AG04449 (cell line): ENCODE measurements around the gene BRF1.
"Not testable (repeated sequence)": the region's sequence is repeated elsewhere in the genome, so short reads cannot be mapped to it uniquely, and the experiment has no call there.

Experiments
- CTCF ChIA-PET: fragments of 350-600 bp; formaldehyde crosslinking; extraction: SDS; loops from one replicate; lab custom pipeline; 2021; ENCODE audit warnings: antibody characterized with exemption; lab: Yijun Ruan, JAX
- POLR2A ChIA-PET: fragments of 400-600, 350-600 bp; formaldehyde crosslinking; extraction: SDS; loops from one replicate; lab custom pipeline; 2020; ENCODE audit warnings: antibody characterized with exemption, inconsistent platforms; lab: Yijun Ruan, JAX
- DNase-seq: peaks from one replicate; pipeline ENCODE4 v3.0.0-alpha.2; 2010; ENCODE audit warnings: low read depth, low spot score
- H3K4me3 ChIP-seq: 2 replicates; pipeline ENCODE4 v1.5.1; 2011; ENCODE audit warnings: low read depth, mild to moderate bottlenecking, control low read depth, low read length
- TF ChIP-seq, protein P1 (sequence below): IDR thresholded peaks from one replicate; pipeline ENCODE4 v1.5.1; 2011; ENCODE audit warnings: mild to moderate bottlenecking, moderate library complexity, low read length, control low read depth, inconsistent platforms; ENCODE audit not compliant: insufficient read depth; ENCODE audit errors: missing control alignments

BRF1 gene

GRCh38 chr14:105328678-105329390 lies 28.0 kb upstream of the BRF1 start:
- CTCF ChIA-PET = interaction anchor here (1.5 kb wide), 1 partner anchor 23 kb away, joined by 5 read pairs; no protein-coding TSS in a partner anchor
- POLR2A ChIA-PET = interaction anchor here (0.6 kb wide), 1 partner anchor 23 kb away, joined by 4 read pairs; no protein-coding TSS in a partner anchor
- no peak for DNase-seq
- H3K4me3 ChIP-seq = no peak overlapping the region
- TF ChIP-seq, protein P1, sequence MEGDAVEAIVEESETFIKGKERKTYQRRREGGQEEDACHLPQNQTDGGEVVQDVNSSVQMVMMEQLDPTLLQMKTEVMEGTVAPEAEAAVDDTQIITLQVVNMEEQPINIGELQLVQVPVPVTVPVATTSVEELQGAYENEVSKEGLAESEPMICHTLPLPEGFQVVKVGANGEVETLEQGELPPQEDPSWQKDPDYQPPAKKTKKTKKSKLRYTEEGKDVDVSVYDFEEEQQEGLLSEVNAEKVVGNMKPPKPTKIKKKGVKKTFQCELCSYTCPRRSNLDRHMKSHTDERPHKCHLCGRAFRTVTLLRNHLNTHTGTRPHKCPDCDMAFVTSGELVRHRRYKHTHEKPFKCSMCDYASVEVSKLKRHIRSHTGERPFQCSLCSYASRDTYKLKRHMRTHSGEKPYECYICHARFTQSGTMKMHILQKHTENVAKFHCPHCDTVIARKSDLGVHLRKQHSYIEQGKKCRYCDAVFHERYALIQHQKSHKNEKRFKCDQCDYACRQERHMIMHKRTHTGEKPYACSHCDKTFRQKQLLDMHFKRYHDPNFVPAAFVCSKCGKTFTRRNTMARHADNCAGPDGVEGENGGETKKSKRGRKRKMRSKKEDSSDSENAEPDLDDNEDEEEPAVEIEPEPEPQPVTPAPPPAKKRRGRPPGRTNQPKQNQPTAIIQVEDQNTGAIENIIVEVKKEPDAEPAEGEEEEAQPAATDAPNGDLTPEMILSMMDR = no peak

- ChIA-PET POLR2A (interaction anchor here (0.6 kb wide), 1 partner anchor 24 kb away, joined by 4 read pairs; no protein-coding TSS in a partner anchor), CTCF (no interaction called here)
- no peak for DNase-seq
- no peak overlapping the region for H3K4me3 ChIP-seq
- TF ChIP-seq, protein P1 = no peak
These were observed 27.4 kb upstream of the BRF1 start for GRCh38 chr14:105328070-105328677.

DNA sequence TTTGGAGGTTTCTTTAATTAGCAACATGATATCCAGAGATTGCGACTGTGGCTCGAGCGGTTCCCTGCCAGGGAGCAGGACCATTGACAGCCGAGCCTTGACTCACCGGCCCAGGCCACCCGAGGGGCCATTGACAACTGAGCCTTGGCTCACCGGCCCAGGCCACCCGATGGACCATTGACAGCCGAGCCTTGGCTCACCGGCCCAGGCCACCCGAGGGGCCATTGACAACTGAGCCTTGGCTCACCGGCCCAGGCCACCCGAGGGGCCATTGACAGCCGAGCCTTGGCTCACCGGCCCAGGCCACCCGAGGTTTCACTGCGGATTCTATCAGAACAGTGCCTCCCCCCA lies 26.9 kb upstream of the BRF1 start:
- POLR2A ChIA-PET, DNase-seq, H3K4me3 ChIP-seq, CTCF ChIA-PET: not testable (repeated sequence)

DNA sequence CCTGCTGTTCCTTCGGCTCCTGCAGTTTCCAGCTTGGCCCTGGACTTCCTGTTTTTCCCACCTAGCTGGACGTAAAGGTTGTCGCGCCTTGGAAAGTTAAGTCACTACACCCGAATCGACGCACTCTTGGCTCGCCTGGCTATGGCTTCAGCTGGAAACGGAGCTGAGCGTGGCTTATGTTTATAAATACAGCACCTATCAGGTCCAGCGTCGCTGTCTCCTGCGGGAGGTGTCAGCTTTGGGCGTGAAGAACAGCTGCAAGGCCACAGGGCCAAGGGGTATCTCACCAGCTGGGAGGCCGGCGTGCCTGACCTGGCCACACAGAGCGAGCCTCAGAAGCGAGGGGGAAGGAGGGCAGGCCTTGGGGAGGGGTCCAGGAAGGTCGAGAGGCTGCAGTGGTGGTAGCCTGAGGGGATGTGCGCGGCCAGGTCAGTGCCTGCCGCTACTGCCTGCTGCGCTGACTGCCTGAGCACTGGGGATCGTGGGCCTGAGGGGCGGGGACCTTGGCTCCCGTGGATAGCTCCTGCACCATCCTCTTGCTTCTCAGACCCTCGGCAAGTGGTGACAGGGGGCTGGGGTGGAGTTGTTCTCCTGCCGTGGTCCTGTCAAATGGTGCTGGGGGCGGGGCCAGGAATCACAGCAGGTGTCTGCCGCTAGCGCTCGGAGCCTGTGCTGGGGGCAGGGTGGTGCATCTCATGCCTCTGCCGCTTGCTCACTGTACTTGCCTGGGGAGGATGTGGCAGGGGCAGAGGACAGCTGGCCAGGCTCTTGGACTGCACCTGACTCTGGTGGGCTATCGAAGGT lies 26.3 kb upstream of the BRF1 start:
- no peak for DNase-seq
- CTCF ChIA-PET = no interaction called here
- TF ChIP-seq, protein P1 = no peak
- no peak overlapping the region for H3K4me3 ChIP-seq
- POLR2A ChIA-PET = no interaction called here

- no peak for DNase-seq
- H3K4me3 ChIP-seq = no peak overlapping the region
- TF ChIP-seq, protein P1 = no peak
- ChIA-PET POLR2A (no interaction called here), CTCF (interaction anchor here (2.2 kb wide), 1 partner anchor 25 kb away, joined by 8 read pairs; no protein-coding TSS in a partner anchor)
These were observed 25.7 kb upstream of the BRF1 start for GRCh38 chr14:105326568-105326867.

- TF ChIP-seq, protein P1 = no peak
- H3K4me3 ChIP-seq = no peak overlapping the region
- CTCF ChIA-PET = interaction anchor here (2.2 kb wide), 1 partner anchor 26 kb away, joined by 8 read pairs; no protein-coding TSS in a partner anchor
- no peak for DNase-seq
- POLR2A ChIA-PET = no interaction called here
These were observed 25.1 kb upstream of the BRF1 start for GRCh38 chr14:105325716-105326567.
